GM19239 (cell line): Measurements from ENCODE around the gene CLCN6.

ENCODE experiments used
- DNase-seq: peaks from one replicate; pipeline ENCODE4 v3.0.0; 2011; ENCODE audit warnings: low spot score; ENCODE audit not compliant: insufficient read length
- FAIRE-seq: peaks from 2 replicates; lab custom pipeline; 2011; peaks lifted over from hg19 to GRCh38; lab: Jason Lieb, UNC

The CLCN6 gene

DNA sequence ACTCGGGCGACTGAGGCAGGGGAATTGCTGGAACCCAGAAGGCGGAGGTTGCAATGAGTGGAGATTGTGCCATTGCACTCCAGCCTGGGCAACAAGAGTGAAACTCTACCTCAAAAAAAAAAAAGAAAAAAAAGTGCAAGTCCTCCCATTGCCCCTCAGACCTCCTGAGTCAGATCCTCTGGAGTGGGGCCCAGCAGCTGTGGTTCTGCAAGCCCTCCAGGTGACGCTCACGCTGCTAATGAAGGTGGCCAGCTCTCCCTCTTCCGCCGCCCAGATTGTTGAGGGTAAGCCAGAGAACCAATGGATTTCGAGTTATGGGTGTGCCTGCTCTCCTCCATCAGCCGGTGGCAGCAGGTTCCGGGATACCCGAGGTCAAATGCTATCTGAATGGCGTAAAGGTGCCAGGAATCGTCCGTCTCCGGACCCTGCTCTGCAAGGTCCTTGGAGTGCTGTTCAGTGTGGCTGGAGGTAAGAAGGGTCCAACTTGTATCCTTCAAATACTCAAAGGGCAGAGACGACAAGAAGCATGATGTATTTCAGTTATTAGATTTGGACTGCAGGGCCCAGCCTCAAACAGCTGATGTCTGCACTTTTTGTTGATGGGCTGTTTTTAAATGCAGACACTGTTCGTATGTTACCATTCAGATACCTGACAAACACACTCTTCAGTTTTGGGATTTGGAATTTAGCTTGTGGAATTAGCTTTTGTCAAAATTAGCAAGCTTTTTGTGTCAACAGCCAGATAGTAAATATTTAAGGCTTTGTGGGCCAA lies 17.6 kb downstream of the CLCN6 start:
- DNase-seq (no peak), FAIRE-seq (no peak)

DNA sequence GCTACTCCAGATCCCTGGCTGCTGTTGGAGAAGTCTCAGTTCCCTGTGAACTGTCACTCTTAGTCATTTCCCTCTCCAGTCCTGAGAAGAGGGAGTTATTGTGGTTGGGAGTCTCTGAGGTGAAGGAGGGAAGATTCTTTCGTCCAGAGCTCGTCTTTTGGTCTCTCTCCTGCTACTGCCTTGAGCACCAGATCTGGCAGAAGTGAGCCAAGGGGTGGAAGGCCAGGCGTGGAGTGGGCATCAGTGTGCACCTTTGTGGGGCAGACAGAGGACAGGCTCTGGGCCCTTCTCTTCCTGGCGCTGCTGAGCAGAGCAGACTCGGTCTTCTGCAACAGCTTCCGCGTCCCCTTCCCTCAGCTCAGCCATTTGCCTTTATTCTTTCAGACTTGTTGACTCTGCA lies 19.1 kb downstream of the CLCN6 start:
- DNase-seq: no peak
- no peak for FAIRE-seq

DNA sequence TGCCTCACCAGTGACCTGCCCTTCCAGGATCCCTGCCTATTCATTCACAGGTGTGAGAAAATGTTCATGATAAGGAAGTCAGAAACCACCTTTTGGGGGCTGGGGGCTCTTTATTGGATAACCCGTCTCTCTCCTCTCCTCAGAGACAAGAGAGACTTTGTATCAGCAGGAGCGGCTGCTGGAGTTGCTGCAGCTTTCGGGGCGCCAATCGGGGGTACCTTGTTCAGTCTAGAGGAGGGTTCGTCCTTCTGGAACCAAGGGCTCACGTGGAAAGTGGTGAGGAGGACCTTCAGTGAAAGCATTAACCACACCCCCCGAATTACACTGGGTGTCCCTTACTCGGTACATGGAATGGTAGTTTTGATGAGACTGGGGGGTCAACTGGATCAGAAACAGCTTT lies 21.0 kb downstream of the CLCN6 start:
- DNase-seq (no peak), FAIRE-seq (no peak)

DNA sequence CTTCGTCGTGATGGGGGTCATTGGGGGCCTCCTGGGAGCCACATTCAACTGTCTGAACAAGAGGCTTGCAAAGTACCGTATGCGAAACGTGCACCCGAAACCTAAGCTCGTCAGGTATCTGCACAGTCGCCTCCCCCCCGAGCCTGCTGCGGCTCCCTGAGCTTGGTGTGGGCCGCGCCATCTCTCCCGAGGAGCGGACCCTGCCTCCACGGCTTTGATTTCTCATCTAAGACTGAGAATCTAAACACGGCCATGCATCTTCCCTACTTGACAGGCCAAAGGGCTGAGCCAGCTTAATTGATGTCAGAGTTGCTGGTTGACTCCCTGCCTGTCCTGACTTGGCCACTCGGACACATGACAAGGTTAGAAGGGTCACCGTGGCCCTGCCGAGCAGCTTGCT lies 22.5 kb downstream of the CLCN6 start:
- no peak for FAIRE-seq
- DNase-seq: no peak

DNA sequence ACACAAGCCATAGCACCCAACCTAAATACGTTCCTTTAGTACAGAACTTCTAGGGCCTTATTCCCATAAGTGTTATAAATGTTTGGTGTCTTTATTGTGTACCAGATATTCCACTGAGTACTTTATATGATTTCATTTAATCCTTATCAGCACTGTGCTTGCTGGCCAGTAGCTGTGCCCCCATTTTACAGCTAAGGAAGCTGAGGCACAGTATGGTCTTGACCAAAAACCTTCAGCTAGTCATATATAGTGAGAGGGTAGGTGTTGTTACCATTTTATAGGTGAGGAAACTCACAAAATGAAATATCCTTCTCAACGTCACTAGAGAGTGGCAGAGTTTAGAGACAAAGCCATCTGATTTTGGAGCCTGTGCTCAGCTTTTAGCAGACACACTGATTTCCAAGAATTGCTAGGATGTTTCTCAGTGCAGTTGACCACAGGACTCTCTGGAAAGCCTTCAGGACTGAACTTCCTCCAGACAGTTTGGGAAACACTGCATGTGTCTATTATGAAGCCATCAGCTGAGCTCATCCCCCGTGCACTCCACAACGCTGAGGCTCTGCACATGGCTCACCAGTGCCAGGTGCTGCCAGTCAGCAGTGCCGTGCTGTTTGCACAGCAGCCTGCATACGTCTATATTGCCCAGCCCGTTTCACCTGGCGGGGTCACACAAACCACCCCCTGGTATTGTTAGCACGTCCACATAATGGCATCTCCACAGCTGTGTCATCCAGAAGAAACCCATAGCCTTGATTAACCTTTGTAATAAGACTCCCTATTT lies 26.1 kb downstream of the CLCN6 start:
- DNase-seq (no peak), FAIRE-seq (no peak)

DNA sequence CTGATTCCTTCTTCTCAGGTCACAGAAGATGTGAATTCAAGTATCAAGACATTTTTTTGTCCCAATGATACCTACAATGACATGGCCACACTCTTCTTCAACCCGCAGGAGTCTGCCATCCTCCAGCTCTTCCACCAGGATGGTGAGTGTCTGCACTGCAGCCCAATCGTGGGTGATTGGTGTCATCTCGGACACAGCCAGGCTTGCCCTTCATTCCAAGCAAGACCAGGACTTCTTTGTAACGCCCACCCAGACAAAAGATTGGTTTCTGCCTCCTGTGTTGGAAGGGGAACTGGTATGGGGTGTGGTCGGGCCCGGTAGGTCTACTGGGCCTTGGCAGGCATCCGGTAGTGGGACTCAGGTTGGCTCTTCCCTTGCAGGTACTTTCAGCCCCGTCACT lies 27.5 kb downstream of the CLCN6 start:
- no peak for FAIRE-seq
- no peak for DNase-seq

DNA sequence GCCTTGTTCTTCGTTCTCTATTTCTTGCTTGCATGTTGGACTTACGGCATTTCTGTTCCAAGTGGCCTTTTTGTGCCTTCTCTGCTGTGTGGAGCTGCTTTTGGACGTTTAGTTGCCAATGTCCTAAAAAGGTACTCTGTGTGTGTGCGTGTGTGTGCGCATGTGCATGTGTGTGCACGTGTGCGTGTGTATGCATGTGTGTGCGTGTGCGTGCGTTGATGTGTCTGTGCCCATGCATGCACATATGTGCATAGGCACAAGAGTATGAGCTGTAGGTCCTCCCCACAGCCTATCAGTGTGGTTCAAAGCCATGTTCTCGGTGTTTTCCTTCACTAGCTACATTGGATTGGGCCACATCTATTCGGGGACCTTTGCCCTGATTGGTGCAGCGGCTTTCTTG lies 27.9 kb downstream of the CLCN6 start:
- FAIRE-seq: no peak
- DNase-seq: no peak

DNA sequence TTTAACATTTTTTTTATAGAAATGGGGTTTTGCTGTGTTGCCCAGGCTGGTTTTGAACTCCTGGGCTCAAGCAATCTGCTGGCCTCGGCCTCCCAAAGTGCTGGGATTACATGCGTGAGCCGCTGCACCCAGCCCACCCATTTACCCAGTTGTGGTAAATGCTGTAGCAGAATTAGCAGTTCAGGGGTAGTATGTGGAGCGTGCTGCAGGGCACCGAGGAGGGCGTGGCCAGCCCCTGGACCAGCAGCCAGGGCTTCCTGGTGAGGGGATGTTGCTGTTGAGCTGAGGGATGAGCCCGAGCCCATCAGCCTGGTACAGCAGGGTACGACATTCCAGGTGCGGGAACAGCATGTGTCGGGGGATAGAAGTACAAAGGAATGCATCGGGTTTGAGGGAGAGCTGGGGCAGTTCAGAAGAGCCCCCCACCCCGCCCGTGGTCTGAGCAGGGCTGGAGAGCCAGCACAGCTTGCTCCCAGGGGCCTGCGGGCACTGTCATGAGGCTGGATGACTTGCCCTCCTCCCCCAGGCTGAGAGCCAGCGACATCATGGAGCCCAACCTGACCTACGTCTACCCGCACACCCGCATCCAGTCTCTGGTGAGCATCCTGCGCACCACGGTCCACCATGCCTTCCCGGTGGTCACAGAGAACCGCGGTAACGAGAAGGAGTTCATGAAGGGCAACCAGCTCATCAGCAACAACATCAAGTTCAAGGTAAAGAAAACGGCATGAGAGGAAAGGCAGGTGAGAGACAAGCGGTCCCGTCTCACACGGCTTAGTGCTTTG lies 29.6 kb downstream of the CLCN6 start:
- no peak for DNase-seq
- no peak for FAIRE-seq

DNA sequence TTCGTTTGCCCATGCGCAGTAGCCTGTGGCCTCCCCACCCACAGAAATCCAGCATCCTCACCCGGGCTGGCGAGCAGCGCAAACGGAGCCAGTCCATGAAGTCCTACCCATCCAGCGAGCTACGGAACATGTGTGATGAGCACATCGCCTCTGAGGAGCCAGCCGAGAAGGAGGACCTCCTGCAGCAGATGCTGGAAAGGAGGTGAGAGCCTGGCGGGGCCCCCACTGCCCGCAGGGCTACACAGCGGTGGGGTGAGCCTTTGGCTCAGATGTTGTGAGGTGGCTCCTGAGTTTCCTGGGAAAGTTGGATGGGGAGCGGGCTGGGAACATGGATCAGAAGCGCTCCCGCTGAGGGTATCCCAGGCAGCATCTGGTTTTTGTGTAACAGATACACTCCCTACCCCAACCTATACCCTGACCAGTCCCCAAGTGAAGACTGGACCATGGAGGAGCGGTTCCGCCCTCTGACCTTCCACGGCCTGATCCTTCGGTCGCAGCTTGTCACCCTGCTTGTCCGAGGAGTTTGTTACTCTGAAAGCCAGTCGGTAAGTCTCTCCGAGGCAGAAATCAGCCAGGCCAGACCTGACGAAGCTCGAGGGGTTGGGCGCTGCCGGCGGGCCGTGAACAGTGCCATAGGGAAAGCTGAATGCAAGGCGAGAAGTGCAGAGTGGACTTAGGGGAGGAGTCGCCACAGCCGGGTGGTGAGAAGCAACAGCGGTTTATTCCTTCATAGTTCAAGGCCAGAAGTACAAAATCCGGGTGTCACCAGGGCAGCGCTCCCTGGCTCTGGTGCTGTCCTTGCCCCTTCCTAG lies 31.2 kb downstream of the CLCN6 start:
- DNase-seq: no peak
- FAIRE-seq: no peak

DNA sequence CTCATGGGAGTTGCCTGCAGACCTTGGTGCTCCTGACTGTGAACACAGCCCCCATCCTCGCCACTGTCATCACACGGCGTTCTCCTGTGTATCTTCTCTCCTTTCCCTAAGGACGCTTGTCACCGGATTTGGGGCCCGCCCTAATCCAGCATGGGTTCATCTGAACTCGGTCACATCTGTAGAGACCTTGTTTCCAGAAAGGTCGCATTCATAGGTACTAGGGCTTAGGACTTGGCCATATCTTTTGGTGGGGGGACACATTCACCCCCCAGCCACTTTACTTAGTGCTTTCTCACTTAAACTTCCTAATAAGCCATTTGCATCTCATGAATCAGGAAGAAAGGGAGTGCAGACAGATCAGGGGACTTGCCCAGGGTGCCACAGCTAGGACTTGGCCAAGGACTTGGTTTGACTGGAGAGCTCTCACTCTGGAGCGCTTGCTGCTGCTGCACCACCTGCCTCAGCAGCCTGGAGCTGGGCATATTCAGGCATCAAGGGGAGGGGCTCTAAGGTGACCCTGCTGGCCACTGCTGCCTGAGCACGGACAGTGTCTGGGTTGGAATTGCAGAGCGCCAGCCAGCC lies 31.9 kb downstream of the CLCN6 start:
- DNase-seq (no peak), FAIRE-seq (no peak)

DNA sequence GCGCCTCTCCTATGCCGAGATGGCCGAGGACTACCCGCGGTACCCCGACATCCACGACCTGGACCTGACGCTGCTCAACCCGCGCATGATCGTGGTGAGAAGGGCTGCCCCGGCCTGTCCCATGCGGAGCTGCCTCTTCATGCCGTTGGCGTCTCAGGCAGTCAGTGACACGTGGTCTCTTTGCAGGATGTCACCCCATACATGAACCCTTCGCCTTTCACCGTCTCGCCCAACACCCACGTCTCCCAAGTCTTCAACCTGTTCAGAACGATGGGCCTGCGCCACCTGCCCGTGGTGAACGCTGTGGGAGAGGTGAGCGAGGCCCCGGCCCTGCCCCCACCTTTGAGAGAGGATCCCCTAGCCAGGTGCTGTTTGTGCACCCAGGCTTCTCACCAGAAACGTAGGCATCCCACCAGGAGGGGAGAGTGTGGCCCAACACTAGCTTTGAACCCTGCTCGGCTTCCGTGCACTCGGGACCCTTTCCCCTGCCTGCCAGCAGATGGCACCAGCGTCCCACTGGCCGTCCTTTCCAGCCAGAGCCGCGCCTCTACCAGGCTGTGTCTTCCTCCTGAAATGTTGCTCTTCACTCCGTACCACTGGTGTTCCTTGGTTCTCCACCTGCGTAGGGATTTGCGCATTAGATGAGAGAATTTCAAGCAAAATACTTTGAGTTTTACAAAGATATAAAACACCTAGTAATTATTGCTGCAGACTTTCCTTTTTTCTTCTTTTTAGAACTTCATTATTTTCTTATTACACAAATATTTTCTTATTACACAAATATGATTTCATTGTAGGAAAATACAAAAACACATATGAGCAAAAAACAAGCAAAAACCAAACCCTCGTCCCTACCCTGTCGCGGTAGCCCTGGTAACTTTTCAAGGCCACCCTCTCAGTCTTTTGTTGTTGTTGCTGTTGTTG lies 32.6 kb downstream of the CLCN6 start:
- FAIRE-seq: peak; percentile 82

DNA sequence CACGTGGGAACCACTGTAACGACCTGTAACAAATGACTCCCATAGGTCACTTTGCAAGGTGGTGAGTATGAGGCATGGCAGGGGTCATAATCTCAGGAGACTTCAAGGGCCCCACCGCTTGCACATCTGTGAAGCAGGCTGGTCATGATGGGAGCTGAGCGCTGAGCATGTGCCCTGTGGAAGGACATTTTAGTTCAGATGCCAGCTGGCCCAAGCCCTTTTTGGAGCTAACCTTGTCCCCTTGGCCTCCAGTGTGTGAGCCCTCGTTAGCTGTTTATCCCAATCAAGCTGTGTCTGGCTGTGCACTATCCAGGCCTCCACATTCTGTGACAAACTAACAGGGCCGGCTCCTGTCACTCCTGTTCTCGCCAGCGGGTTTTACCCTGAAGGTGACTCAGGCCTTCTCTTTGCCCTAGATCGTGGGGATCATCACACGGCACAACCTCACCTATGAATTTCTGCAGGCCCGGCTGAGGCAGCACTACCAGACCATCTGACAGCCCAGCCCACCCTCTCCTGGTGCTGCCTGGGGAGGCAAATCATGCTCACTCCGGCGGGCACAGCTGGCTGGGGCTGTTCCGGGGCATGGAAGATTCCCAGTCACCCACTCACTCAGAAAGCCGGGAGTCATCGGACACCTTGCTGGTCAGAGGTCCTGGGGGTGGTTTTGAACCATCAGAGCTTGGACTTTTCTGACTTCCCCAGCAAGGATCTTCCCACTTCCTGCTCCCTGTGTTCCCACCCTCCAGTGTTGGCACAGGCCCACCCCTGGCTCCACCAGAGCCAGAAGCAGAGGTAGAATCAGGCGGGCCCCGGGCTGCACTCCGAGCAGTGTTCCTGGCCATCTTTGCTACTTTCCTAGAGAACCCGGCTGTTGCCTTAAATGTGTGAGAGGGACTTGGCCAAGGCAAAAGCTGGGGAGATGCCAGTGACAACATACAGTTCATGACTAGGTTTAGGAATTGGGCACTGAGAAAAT lies 34.0 kb downstream of the CLCN6 start:
- DNase-seq (no peak), FAIRE-seq (no peak)

More for the DNA sequence above, 32.6 kb downstream of the CLCN6 start:
- peak; percentile 94 for DNase-seq

DNA sequence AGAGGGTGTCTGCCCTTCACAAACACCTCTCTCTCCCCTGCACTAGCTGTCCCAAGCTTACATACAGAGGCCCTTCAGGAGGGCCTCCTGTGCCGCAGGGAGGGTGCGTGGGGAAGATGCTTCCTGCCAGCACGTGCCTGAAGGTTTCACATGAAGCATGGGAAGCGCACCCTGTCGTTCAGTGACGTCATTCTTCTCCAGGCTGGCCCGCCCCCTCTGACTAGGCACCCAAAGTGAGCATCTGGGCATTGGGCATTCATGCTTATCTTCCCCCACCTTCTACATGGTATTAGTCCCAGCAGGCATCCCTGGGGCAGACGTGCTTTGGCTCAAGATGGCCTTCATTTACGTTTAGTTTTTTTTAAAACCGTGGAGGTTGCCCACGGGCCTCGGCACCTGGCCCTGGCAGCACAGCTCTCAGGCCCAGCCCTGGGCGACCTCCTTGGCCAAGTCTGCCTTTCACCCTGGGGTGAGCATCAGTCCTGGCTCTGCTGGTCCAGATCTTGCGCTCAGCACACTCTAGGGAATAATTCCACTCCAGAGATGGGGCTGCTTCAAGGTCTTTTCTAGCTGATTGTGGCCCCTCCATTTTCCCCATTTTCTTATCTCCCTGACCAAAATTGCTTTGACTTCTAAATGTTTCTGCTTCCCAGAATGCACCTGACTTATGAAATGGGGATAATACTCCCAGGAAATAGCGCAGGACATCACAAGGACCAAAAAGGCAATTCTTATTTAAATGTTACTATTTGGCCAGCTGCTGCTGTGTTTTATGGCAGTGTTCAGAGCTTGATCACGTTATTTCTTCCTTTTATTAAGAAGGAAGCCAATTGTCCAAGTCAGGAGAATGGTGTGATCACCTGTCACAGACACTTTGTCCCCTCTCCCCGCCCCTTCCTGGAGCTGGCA lies 35.5 kb downstream of the CLCN6 start:
- no peak for DNase-seq
- no peak for FAIRE-seq

DNA sequence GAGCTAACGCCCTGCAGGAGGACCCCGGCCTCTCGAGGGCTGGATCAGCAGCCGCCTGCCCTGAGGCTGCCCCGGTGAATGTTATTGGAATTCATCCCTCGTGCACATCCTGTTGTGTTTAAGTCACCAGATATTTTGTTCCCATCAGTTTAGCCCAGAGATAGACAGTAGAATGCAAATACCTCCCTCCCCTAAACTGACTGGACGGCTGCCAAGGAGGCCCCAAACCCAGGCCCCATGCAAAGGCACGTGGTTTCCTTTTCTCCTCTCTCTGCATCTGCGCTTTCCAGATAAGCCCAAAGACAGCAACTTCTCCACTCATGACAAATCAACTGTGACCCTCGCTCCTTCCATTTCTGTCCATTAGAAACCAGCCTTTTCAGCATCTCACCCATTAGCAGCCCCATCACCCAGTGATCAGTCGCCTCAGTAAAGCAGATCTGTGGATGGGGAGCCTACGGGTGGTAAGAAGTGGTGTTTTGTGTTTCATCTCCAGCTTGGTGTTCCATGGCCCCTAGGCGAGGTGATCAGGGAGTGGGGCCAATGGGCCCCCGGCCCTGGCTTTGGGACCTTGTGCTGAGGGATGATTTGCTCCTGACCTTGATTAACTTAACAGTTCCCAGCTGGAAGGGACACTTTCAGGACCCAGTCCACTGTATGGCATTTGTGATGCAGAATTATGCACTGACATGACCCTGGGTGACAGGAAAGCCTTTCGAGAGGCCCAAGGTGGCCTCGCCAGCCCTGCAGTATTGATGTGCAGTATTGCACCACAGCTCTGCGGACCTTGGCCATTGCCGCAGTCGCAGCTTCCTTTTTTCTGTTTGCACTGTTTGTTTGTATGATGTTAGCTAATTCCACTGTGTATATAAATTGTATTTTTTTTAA lies 36.4 kb downstream of the CLCN6 start:
- FAIRE-seq (peak; percentile 51), DNase-seq (no peak)

DNA sequence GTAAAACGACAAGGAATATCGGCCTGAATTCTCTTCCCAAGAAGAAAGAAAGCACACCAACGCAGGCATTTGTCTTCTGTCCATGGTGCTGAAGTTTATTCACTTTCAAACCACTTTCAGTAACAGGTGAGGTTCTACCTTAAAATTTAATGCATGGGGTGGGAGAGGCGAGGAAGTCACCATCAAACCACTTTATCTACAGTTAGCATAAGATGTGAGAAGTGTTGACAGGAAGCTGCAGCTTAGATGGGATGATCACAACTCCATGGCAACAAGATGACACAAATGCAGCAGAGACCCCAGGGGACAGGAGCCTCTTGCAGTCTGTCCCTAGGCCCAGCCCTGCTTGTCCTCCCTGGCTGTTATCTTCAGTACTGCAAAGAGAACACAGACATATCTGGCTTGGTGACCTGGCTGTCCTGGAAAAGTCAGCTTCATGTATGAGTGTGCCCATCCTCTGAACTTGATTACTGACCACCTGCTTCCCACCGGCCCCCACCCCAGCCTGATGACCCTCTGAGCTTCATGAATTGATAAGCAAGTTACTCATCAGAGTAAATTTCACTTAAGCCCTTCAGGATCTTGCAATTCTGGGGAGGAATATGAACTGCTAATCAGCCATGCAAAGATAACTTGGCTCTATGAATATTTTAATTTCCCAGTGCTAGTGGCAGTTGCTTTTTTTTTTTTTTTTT lies 39.8 kb downstream of the CLCN6 start:
- FAIRE-seq (no peak), DNase-seq (no peak)
